ENCODE measurements around the gene SKP1. TPM values are rescaled to one million over a fixed set of nuclear protein-coding genes. Genes with fewer than 3 reads are reported as not detected.

SKP1 gene
- total and polyA plus RNA-seq, 2 donors = 332 to 387 TPM

DNA sequence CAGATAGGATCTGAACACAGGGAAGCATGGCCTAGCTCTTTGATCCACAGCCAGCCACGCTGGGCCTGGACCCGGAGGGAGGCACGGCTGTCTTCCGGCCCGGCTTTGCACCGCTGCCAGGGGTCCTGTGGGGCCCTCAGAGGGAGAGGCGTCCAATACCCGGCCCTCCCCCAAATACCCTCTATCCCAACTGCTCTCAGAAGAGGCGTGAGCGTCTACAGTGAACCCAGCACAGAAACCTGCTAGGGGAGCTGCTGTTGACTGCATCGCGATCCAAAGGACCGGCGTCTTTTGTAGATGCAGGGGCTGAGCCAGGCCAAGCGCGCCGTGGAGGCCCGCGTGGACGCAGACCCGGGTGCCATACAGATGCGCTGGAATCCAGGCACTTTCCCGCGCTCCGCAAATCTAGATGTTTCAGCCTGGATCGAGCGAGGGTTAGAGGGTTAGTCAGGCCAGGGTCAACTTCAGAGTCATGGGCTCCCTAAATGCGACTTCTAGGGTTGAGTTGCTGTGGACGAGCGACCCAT lies 63.3 kb downstream of the SKP1 start:
- Histone ChIP-seq H3K27me3 (ENCODE audit: control insufficient read depth in 2 of 2, insufficient read depth in 1 of 2, low read length in 1 of 2) (peaks cover 0 to 20% of the 10 kb centered on the region in 2 donors), H3K9me3 (ENCODE audit: control insufficient read depth in 2 of 2, insufficient read depth in 1 of 2, low read length in 1 of 2) (peaks cover 1 to 8% of the 10 kb centered on the region in 2 donors), H3K4me3 (ENCODE audit: low read length in 2 of 2) (peak overlapping the region; percentile 59 to 92), H3K36me3 (ENCODE audit: control insufficient read depth in 2 of 2, insufficient read depth in 2 of 2, low read length in 1 of 2) (peaks cover 29 to 35% of the 10 kb centered on the region in 2 donors), H3K27ac (ENCODE audit: low read depth in 1 of 2, low read length in 1 of 2) (peak overlapping the region; percentile 71 to 91), H3K4me1 (ENCODE audit: control insufficient read depth in 2 of 2, insufficient read depth in 2 of 2, low read length in 2 of 2) (peaks cover 33 to 58% of the 10 kb centered on the region in 2 donors)
- DNase-seq (ENCODE audit: low read depth in 6 of 9, low spot score in 9 of 9) = peak in 1 of 9 donors; percentile 67
- 3% methylated on average over 30 of the region's 30 CpGs for WGBS

GRCh38 chr5:134112726-134113362 lies 63.9 kb downstream of the SKP1 start:
- peak overlapping the region; percentile 71 to 91 for H3K27ac ChIP-seq (ENCODE audit: low read depth in 1 of 2, low read length in 1 of 2)
- 26% methylated on average over 18 of the region's 18 CpGs for WGBS
- H3K9me3 ChIP-seq (ENCODE audit: control insufficient read depth in 2 of 2, insufficient read depth in 1 of 2, low read length in 1 of 2) = peaks cover 1 to 8% of the 10 kb centered on the region in 2 donors
- peak overlapping the region; percentile 59 to 92 for H3K4me3 ChIP-seq (ENCODE audit: low read length in 2 of 2)
- peaks cover 0 to 20% of the 10 kb centered on the region in 2 donors for H3K27me3 ChIP-seq (ENCODE audit: control insufficient read depth in 2 of 2, insufficient read depth in 1 of 2, low read length in 1 of 2)
- DNase-seq (ENCODE audit: low read depth in 6 of 9, low spot score in 9 of 9) = no peak
- H3K36me3 ChIP-seq (ENCODE audit: control insufficient read depth in 2 of 2, insufficient read depth in 2 of 2, low read length in 1 of 2) = peaks cover 24 to 29% of the 10 kb centered on the region in 2 donors
- H3K4me1 ChIP-seq (ENCODE audit: control insufficient read depth in 2 of 2, insufficient read depth in 2 of 2, low read length in 2 of 2) = peaks cover 39 to 64% of the 10 kb centered on the region in 2 donors

GRCh38 chr5:134111741-134112647 lies 64.8 kb downstream of the SKP1 start:
- Histone ChIP-seq H3K9me3 (ENCODE audit: control insufficient read depth in 2 of 2, insufficient read depth in 1 of 2, low read length in 1 of 2) (peaks cover 1 to 8% of the 10 kb centered on the region in 2 donors), H3K27me3 (ENCODE audit: control insufficient read depth in 2 of 2, insufficient read depth in 1 of 2, low read length in 1 of 2) (peaks cover 0 to 20% of the 10 kb centered on the region in 2 donors), H3K4me3 (ENCODE audit: low read length in 2 of 2) (peak overlapping the region; percentile 59 to 92), H3K4me1 (ENCODE audit: control insufficient read depth in 2 of 2, insufficient read depth in 2 of 2, low read length in 2 of 2) (peaks cover 47 to 72% of the 10 kb centered on the region in 2 donors), H3K27ac (ENCODE audit: low read depth in 1 of 2, low read length in 1 of 2) (peak overlapping the region; percentile 62 to 91), H3K36me3 (ENCODE audit: control insufficient read depth in 2 of 2, insufficient read depth in 2 of 2, low read length in 1 of 2) (peaks cover 15 to 20% of the 10 kb centered on the region in 2 donors)
- 63% methylated on average over 6 of the region's 6 CpGs for WGBS
- peak in 1 of 9 donors; percentile 67 for DNase-seq (ENCODE audit: low read depth in 6 of 9, low spot score in 9 of 9)

GRCh38 chr5:134110382-134110781 lies 66.4 kb downstream of the SKP1 start:
- H3K27me3 ChIP-seq (ENCODE audit: control insufficient read depth in 2 of 2, insufficient read depth in 1 of 2, low read length in 1 of 2) = peaks cover 0 to 14% of the 10 kb centered on the region in 2 donors
- 38% methylated on average over 10 of the region's 10 CpGs for WGBS
- peak overlapping the region; percentile 52 to 91 for H3K27ac ChIP-seq (ENCODE audit: low read depth in 1 of 2, low read length in 1 of 2)
- H3K4me1 ChIP-seq (ENCODE audit: control insufficient read depth in 2 of 2, insufficient read depth in 2 of 2, low read length in 2 of 2) = peaks cover 55 to 86% of the 10 kb centered on the region in 2 donors
- H3K36me3 ChIP-seq (ENCODE audit: control insufficient read depth in 2 of 2, insufficient read depth in 2 of 2, low read length in 1 of 2) = peaks cover 0 to 4% of the 10 kb centered on the region in 2 donors
- H3K9me3 ChIP-seq (ENCODE audit: control insufficient read depth in 2 of 2, insufficient read depth in 1 of 2, low read length in 1 of 2) = peaks cover 1 to 11% of the 10 kb centered on the region in 2 donors
- no peak for DNase-seq (ENCODE audit: low read depth in 6 of 9, low spot score in 9 of 9)
- peak overlapping the region; percentile 6 to 8 for H3K4me3 ChIP-seq (ENCODE audit: low read length in 2 of 2)

DNA sequence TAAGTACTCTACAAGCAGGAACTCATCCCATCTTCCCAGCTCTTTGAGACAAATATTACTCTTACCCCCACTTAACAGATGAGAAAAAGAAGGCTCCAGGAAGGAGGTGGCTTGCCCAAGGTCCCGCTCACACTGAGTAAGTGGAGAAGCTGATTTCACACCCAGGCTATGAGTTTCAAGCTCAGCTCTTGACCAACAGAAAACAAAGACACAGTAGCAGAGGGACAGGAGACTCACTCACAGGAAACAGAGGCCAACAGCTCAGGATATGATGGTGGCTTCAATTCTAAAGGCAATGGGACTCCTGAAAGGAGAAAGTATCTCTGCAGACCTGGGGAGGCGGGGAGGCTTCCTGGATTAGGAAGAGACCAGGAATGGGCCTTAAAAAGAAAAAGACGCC lies 69.0 kb downstream of the SKP1 start:
- no peak overlapping the region for H3K4me3 ChIP-seq (ENCODE audit: low read length in 2 of 2)
- peak overlapping the region in 1 of 2 donors; percentile 23 for H3K27ac ChIP-seq (ENCODE audit: low read depth in 1 of 2, low read length in 1 of 2)
- DNase-seq (ENCODE audit: low read depth in 6 of 9, low spot score in 9 of 9) = no peak
- peaks cover 1 to 7% of the 10 kb centered on the region in 2 donors for H3K9me3 ChIP-seq (ENCODE audit: control insufficient read depth in 2 of 2, insufficient read depth in 1 of 2, low read length in 1 of 2)
- peaks cover 80 to 96% of the 10 kb centered on the region in 2 donors for H3K4me1 ChIP-seq (ENCODE audit: control insufficient read depth in 2 of 2, insufficient read depth in 2 of 2, low read length in 2 of 2)
- WGBS = 96% methylated on average over 3 of the region's 3 CpGs
- peaks cover 0 to 4% of the 10 kb centered on the region in 2 donors for H3K36me3 ChIP-seq (ENCODE audit: control insufficient read depth in 2 of 2, insufficient read depth in 2 of 2, low read length in 1 of 2)
- H3K27me3 ChIP-seq (ENCODE audit: control insufficient read depth in 2 of 2, insufficient read depth in 1 of 2, low read length in 1 of 2) = peaks cover 0 to under 1% of the 10 kb centered on the region in 2 donors

- Histone ChIP-seq H3K27ac (ENCODE audit: low read depth in 1 of 2, low read length in 1 of 2) (peak overlapping the region in 1 of 2 donors; percentile 28), H3K4me1 (ENCODE audit: control insufficient read depth in 2 of 2, insufficient read depth in 2 of 2, low read length in 2 of 2) (peaks cover 80 to 97% of the 10 kb centered on the region in 2 donors), H3K27me3 (ENCODE audit: control insufficient read depth in 2 of 2, insufficient read depth in 1 of 2, low read length in 1 of 2) (no peaks in the 10 kb centered on the region), H3K4me3 (ENCODE audit: low read length in 2 of 2) (no peak overlapping the region), H3K9me3 (ENCODE audit: control insufficient read depth in 2 of 2, insufficient read depth in 1 of 2, low read length in 1 of 2) (peaks cover 1 to 7% of the 10 kb centered on the region in 2 donors), H3K36me3 (ENCODE audit: control insufficient read depth in 2 of 2, insufficient read depth in 2 of 2, low read length in 1 of 2) (peaks cover 0 to 4% of the 10 kb centered on the region in 2 donors)
- no peak for DNase-seq (ENCODE audit: low read depth in 6 of 9, low spot score in 9 of 9)
- WGBS = 92% methylated on average over 10 of the region's 10 CpGs
Observed at GRCh38 chr5:134106991-134107701, 69.6 kb downstream of the SKP1 start.

DNA sequence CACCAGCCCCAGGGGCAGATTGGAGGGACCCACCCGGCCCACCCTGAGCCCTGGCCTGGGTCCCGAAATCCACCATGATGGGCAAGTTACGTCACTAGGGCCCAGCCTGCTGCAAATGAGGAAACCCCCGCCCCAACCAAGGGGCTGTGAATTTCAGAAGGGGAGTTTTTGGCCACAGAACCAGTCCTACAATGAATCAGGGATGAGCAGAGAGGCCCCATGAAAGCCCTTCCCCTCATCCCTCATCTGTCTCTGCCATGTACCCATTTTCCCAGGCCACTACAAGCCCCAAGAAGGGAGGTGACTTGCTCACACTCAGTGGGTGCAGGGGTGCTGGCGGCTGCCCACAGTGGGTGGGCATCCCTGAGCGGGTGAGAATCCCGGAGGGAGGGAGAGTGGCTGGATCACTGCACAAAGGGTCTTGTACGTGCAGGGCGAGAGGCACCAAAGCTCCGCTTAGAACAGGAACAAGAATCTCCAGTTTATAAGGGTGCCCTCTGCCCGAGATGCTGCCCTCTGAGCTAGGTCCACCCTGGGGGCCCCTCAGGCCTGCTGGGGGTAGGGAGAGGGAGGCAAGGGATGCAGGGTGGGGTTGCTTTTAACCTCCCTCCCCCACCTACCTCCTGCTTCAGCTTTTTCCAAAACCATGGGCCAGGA lies 72.6 kb downstream of the SKP1 start:
- Histone ChIP-seq H3K4me1 (ENCODE audit: control insufficient read depth in 2 of 2, insufficient read depth in 2 of 2, low read length in 2 of 2) (peaks cover 82 to 97% of the 10 kb centered on the region in 2 donors), H3K36me3 (ENCODE audit: control insufficient read depth in 2 of 2, insufficient read depth in 2 of 2, low read length in 1 of 2) (peaks cover 0 to 6% of the 10 kb centered on the region in 2 donors), H3K27ac (ENCODE audit: low read depth in 1 of 2, low read length in 1 of 2) (peak overlapping the region; percentile 92 to 94), H3K9me3 (ENCODE audit: control insufficient read depth in 2 of 2, insufficient read depth in 1 of 2, low read length in 1 of 2) (peaks cover 0 to 7% of the 10 kb centered on the region in 2 donors), H3K27me3 (ENCODE audit: control insufficient read depth in 2 of 2, insufficient read depth in 1 of 2, low read length in 1 of 2) (no peaks in the 10 kb centered on the region), H3K4me3 (ENCODE audit: low read length in 2 of 2) (peak overlapping the region; percentile 9 to 18)
- no peak for DNase-seq (ENCODE audit: low read depth in 6 of 9, low spot score in 9 of 9)
- 91% methylated on average over 11 of the region's 11 CpGs for WGBS

DNA sequence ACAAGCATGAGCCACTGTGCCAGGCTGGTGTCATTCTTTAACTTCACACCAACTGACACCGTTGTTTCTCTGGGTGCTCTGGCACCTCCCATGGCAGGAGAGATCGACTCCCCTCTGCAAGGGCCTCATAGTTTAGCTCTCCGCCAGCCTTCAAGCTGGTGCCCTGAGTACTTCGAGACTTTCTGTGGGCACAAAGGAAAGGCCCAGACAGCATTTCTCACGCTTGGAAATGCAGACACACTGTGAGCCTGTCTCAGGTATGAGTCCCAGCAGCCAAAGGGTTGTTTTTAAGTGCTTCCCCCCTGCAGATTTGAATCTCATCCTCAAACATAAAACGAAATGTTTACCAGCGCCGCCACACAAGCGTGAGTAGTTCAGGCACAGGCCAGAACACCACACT lies 73.4 kb downstream of the SKP1 start:
- Histone ChIP-seq H3K27ac (ENCODE audit: low read depth in 1 of 2, low read length in 1 of 2) (peak overlapping the region; percentile 92 to 94), H3K36me3 (ENCODE audit: control insufficient read depth in 2 of 2, insufficient read depth in 2 of 2, low read length in 1 of 2) (peaks cover 0 to 4% of the 10 kb centered on the region in 2 donors), H3K27me3 (ENCODE audit: control insufficient read depth in 2 of 2, insufficient read depth in 1 of 2, low read length in 1 of 2) (no peaks in the 10 kb centered on the region), H3K4me3 (ENCODE audit: low read length in 2 of 2) (peak overlapping the region; percentile 18 to 21), H3K9me3 (ENCODE audit: control insufficient read depth in 2 of 2, insufficient read depth in 1 of 2, low read length in 1 of 2) (peaks cover 0 to 7% of the 10 kb centered on the region in 2 donors), H3K4me1 (ENCODE audit: control insufficient read depth in 2 of 2, insufficient read depth in 2 of 2, low read length in 2 of 2) (peaks cover 84 to 97% of the 10 kb centered on the region in 2 donors)
- WGBS = 17% methylated on average over 9 of the region's 9 CpGs
- DNase-seq (ENCODE audit: low read depth in 6 of 9, low spot score in 9 of 9) = peak in 2 of 9 donors; percentile 67 to 83

All from thymus (tissue), 11 donors.